Right kidney (tissue), 9 donors: ENCODE measurements around the gene DCAF15.
"Not testable (repeated sequence)": the region's sequence is repeated elsewhere in the genome, so short reads cannot be mapped to it uniquely, and the experiment has no call there.

Experiments used
- DNase-seq: peaks from one replicate; pipeline ENCODE4 v3.0.0-alpha.2; 2016
- long read RNA-seq, 8 donors: transcript quantifications; one replicate each; lab custom pipeline, GENCODE V29; 2026

DCAF15 gene
- long read RNA-seq, donor 1, partial matches to known transcripts: 0 of 3 reads
- long read RNA-seq, donor 1, other reads (novel, unspliced or antisense): 0 of 3 reads
- long read RNA-seq, donor 2, partial matches to known transcripts: 0 of 3 reads
- long read RNA-seq, donor 2, other reads (novel, unspliced or antisense): 0 of 3 reads
- long read RNA-seq, donor 3, partial matches to known transcripts: 0 of 1 reads
- long read RNA-seq, donor 3, other reads (novel, unspliced or antisense): 0 of 1 reads
- long read RNA-seq, donor 4, partial matches to known transcripts: 0 of 3 reads
- long read RNA-seq, donor 4, other reads (novel, unspliced or antisense): 0 of 3 reads
- long read RNA-seq, donor 5, partial matches to known transcripts: 0 of 3 reads
- long read RNA-seq, donor 5, other reads (novel, unspliced or antisense): 0 of 3 reads
- long read RNA-seq, donor 6, partial matches to known transcripts: 0 of 2 reads
- long read RNA-seq, donor 6, other reads (novel, unspliced or antisense): 0 of 2 reads
- long read RNA-seq, donor 7: 0 reads
- long read RNA-seq, donor 8: 0 reads

GRCh38 chr19:13952154-13952930, at the start of gene DCAF15:
DCAF15 (plus strand) TSS chr19:13952509; CDS start chr19:13952513, 4 bp downstream.
- peak; percentile 92 for DNase-seq

GRCh38 chr19:13902993-13903555, 49.2 kb upstream of the DCAF15 start:
- no peak for DNase-seq

GRCh38 chr19:13905634-13906520, 46.4 kb upstream of the DCAF15 start, which contains the start of the genes BRME1 and CC2D1A:
BRME1 (minus strand) TSS chr19:13906117; CDS start chr19:13904892, 1,225 bp downstream.
CC2D1A (plus strand) TSS chr19:13906201; CDS start chr19:13906442, 241 bp downstream.
- peak; percentile 88 for DNase-seq

GRCh38 chr19:13906521-13906904, 45.8 kb upstream of the DCAF15 start:
- no peak for DNase-seq

GRCh38 chr19:13906910-13907309, 45.4 kb upstream of the DCAF15 start:
- DNase-seq: no peak

- no peak for DNase-seq
Observed at GRCh38 chr19:13908674-13909073, 43.6 kb upstream of the DCAF15 start.

GRCh38 chr19:13909430-13909829, 42.9 kb upstream of the DCAF15 start:
- no peak for DNase-seq

GRCh38 chr19:13913352-13913751, 39.0 kb upstream of the DCAF15 start:
- no peak for DNase-seq

GRCh38 chr19:13914777-13915176, 37.5 kb upstream of the DCAF15 start:
- DNase-seq: no peak

- no peak for DNase-seq
Observed at GRCh38 chr19:13917888-13918406, 34.4 kb upstream of the DCAF15 start.

GRCh38 chr19:13918726-13919411, 33.4 kb upstream of the DCAF15 start:
- DNase-seq: no peak

- DNase-seq: no peak
Observed at GRCh38 chr19:13920524-13920923, 31.8 kb upstream of the DCAF15 start.

GRCh38 chr19:13920940-13921747, 31.2 kb upstream of the DCAF15 start:
- no peak for DNase-seq

- DNase-seq: not testable (repeated sequence)
Observed at GRCh38 chr19:13922118-13922517, 30.2 kb upstream of the DCAF15 start.

GRCh38 chr19:13923194-13923987, 28.9 kb upstream of the DCAF15 start:
- no peak for DNase-seq

- DNase-seq: no peak
Observed at GRCh38 chr19:13926010-13926409, 26.3 kb upstream of the DCAF15 start.

- DNase-seq: no peak
Observed at GRCh38 chr19:13926715-13927114, 25.6 kb upstream of the DCAF15 start.

- DNase-seq: no peak
Observed at GRCh38 chr19:13929340-13929739, 23.0 kb upstream of the DCAF15 start.

- DNase-seq: no peak
Observed at GRCh38 chr19:13929956-13930355, 22.4 kb upstream of the DCAF15 start.
